AG10803 (cell line): Measurements from ENCODE around the gene VIT.

ENCODE experiments used
- DNase-seq: peaks from one replicate; pipeline ENCODE4 v3.0.0; 2010; ENCODE audit warnings: low read depth
- H3K4me3 ChIP-seq: 2 replicates; pipeline ENCODE4 v1.5.1; 2011; ENCODE audit warnings: mild to moderate bottlenecking, low read length, control low read depth
- CTCF ChIP-seq: conservative IDR thresholded peaks from 2 replicates; pipeline ENCODE4 v1.5.1; 2011; ENCODE audit warnings: mild to moderate bottlenecking, low read length, control low read depth, inconsistent platforms

The VIT gene

GRCh38 chr2:36801088-36801487 is 104.6 kb downstream of the VIT start:
- no peak for TF ChIP-seq CTCF
- no peak overlapping the region for H3K4me3 ChIP-seq
- DNase-seq = no peak

- no peak overlapping the region for H3K4me3 ChIP-seq
- TF ChIP-seq CTCF = no peak
- DNase-seq = no peak
Observed at GRCh38 chr2:36802952-36803351, 106.4 kb downstream of the VIT start.

GRCh38 chr2:36805635-36806224 is 109.2 kb downstream of the VIT start:
- no peak overlapping the region for H3K4me3 ChIP-seq
- no peak for TF ChIP-seq CTCF
- no peak for DNase-seq

- DNase-seq = no peak
- H3K4me3 ChIP-seq = no peak overlapping the region
- no peak for TF ChIP-seq CTCF
Observed at GRCh38 chr2:36807223-36807886, 110.8 kb downstream of the VIT start.

GRCh38 chr2:36808386-36809068 is 112.0 kb downstream of the VIT start:
- DNase-seq = no peak
- H3K4me3 ChIP-seq = no peak overlapping the region
- TF ChIP-seq CTCF = no peak

- TF ChIP-seq CTCF = no peak
- no peak for DNase-seq
- H3K4me3 ChIP-seq = no peak overlapping the region
Observed at GRCh38 chr2:36809069-36809445, 112.5 kb downstream of the VIT start.

GRCh38 chr2:36811071-36811470 is 114.6 kb downstream of the VIT start:
- H3K4me3 ChIP-seq = no peak overlapping the region

More at GRCh38 chr2:36811071-36811470, 114.6 kb downstream of the VIT start:
- no peak for DNase-seq
- TF ChIP-seq CTCF = no peak
